Myocyte (in vitro differentiated cells): Measurements from ENCODE around the gene TSPEAR. TPM values are rescaled to one million over a fixed set of nuclear protein-coding genes. Genes with fewer than 3 reads are reported as not detected.

Experiments used
- DNase-seq: peaks from one replicate; pipeline ENCODE4 v3.0.0-alpha.2; 2012; ENCODE audit warnings: low read depth
- total RNA-seq: library from RNA; depleted of rRNA; stranded (reverse); fragments of >200 nt; gene quantifications from 2 replicates; pipeline ENCODE4 v1.2.3, GENCODE V29; 2014

The TSPEAR gene
- total RNA-seq, 1 donor from 2014 or later, result not detected

- DNase-seq, result no peak
Observed at GRCh38 chr21:44520326-44521300, 190.8 kb downstream of the TSPEAR start.

- DNase-seq, result no peak
Observed at GRCh38 chr21:44519346-44520325, 191.7 kb downstream of the TSPEAR start.

- DNase-seq, result no peak
Observed at GRCh38 chr21:44518686-44519085, 192.7 kb downstream of the TSPEAR start.

GRCh38 chr21:44517175-44517899 lies 194.0 kb downstream of the TSPEAR start:
- no peak for DNase-seq

- no peak for DNase-seq
Observed at GRCh38 chr21:44516828-44517174, 194.6 kb downstream of the TSPEAR start.

GRCh38 chr21:44516342-44516741 lies 195.0 kb downstream of the TSPEAR start:
- no peak for DNase-seq

GRCh38 chr21:44515359-44516165 lies 195.8 kb downstream of the TSPEAR start:
- DNase-seq, result no peak

GRCh38 chr21:44514746-44515358 lies 196.5 kb downstream of the TSPEAR start:
- DNase-seq, result no peak

GRCh38 chr21:44514218-44514520 lies 197.2 kb downstream of the TSPEAR start:
- no peak for DNase-seq

GRCh38 chr21:44513389-44514217 lies 197.8 kb downstream of the TSPEAR start:
- no peak for DNase-seq

GRCh38 chr21:44512496-44513388 lies 198.6 kb downstream of the TSPEAR start:
- DNase-seq, result no peak

- DNase-seq, result no peak
Observed at GRCh38 chr21:44511938-44512275, 199.5 kb downstream of the TSPEAR start.

- DNase-seq, result no peak
Observed at GRCh38 chr21:44511219-44511937, 200.0 kb downstream of the TSPEAR start.

- peak; percentile 31 for DNase-seq
Observed at GRCh38 chr21:44510508-44511218, 200.7 kb downstream of the TSPEAR start.

GRCh38 chr21:44510109-44510507 lies 201.3 kb downstream of the TSPEAR start:
- no peak for DNase-seq

- peak; percentile 45 for DNase-seq
Observed at GRCh38 chr21:44509539-44509938, 201.8 kb downstream of the TSPEAR start.
